ENCODE data around the gene DNM1. TPM values are rescaled to one million over a fixed set of nuclear protein-coding genes. Genes with fewer than 3 reads are reported as not detected.

The DNM1 gene
- total RNA-seq, 1 donor from 2014 or later, result 2.4 TPM

DNA sequence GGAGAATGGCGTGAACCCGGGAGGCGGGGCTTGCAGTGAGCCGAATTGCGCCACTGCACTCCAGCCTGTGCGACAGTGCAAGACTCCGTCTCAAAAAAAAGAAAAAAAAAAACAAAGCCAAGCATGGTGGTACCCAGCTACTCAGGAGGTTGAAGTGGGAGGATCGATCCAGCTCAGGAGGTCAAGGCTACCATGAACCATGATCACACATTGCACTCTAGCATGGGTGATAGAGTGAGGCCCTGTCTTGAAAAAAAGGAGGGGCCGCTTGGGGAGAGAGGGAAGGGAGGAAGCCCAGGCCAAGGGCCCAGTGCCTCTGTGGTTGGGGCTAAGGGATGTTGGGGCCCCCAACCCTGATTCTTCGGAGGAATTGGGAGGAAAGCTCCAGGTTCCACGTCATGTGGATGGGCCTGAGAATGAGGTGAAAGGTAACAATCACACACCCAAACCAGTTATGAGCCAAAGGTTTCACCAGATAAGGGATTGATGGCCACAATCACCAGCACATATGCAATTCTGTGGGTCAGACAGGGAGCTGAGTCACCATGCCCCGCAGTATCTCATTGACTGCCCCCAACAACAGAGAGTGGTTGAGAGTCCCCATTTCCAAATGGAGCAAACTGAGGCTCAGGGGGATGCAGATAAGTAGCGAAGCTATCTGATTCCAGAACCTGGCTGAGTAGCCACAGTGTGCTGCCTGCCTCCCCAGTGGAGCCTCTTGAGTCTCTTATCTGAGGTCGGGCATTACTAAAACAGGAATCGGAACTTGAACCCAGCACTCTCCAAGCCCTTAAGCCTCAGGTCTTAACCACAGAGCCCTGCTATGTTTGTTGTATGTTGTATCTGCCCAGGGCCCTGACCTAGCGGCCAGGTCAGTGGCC is 93.4 kb downstream of the DNM1 start:
- no peaks in the 10 kb centered on the region for H3K9me3 Mint-ChIP-seq
- no peak for DNase-seq (ENCODE audit: low spot score)
- no peak overlapping the region for H3K4me3 Mint-ChIP-seq (ENCODE audit: low read depth)
- no peaks in the 10 kb centered on the region for H3K4me1 Mint-ChIP-seq (ENCODE audit: low read depth)
- intact Hi-C loops (cut with micrococcal nuclease), result loop anchor here (10.0 kb wide), 1 partner anchor 118 kb away; no protein-coding TSS in a partner anchor
- H3K36me3 Mint-ChIP-seq (ENCODE audit: low read depth), result no peaks in the 10 kb centered on the region
- no peak overlapping the region for H3K27ac Mint-ChIP-seq
- H3K27me3 Mint-ChIP-seq (ENCODE audit: low read depth), result no peaks in the 10 kb centered on the region

DNA sequence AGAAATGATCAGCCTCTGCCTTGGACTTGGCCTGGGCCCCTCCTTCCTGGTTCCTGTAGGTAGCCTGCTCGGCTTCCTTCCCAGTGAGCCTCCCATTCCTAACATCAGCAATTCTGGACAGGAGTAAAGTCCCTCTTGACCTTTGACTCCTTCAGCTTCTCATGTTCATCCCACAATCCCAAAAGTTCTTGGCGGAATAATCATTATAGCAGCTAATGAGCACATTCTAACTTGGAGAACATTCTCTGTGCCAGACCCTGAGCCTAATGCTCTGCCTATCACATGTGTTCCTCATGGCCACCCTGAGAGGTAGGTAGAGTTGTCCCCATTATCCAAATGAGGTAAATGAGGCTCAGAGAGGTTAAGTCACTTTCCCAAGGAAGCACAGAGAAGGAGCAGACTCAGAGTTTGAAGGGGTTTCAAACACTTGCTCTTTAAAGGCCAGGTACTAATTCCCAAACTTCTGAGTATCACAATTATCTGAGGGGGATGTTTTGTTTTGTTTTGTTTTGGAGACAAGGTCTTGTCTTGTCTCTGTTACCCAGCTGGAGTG is 94.1 kb downstream of the DNM1 start:
- H3K4me3 Mint-ChIP-seq (ENCODE audit: low read depth), result no peak overlapping the region
- intact Hi-C loops (cut with micrococcal nuclease), result loop anchor here (10.0 kb wide), 1 partner anchor 118 kb away; no protein-coding TSS in a partner anchor
- no peaks in the 10 kb centered on the region for H3K4me1 Mint-ChIP-seq (ENCODE audit: low read depth)
- H3K9me3 Mint-ChIP-seq, result no peaks in the 10 kb centered on the region
- H3K27me3 Mint-ChIP-seq (ENCODE audit: low read depth), result no peaks in the 10 kb centered on the region
- no peak for DNase-seq (ENCODE audit: low spot score)
- no peak overlapping the region for H3K27ac Mint-ChIP-seq
- no peaks in the 10 kb centered on the region for H3K36me3 Mint-ChIP-seq (ENCODE audit: low read depth)

DNA sequence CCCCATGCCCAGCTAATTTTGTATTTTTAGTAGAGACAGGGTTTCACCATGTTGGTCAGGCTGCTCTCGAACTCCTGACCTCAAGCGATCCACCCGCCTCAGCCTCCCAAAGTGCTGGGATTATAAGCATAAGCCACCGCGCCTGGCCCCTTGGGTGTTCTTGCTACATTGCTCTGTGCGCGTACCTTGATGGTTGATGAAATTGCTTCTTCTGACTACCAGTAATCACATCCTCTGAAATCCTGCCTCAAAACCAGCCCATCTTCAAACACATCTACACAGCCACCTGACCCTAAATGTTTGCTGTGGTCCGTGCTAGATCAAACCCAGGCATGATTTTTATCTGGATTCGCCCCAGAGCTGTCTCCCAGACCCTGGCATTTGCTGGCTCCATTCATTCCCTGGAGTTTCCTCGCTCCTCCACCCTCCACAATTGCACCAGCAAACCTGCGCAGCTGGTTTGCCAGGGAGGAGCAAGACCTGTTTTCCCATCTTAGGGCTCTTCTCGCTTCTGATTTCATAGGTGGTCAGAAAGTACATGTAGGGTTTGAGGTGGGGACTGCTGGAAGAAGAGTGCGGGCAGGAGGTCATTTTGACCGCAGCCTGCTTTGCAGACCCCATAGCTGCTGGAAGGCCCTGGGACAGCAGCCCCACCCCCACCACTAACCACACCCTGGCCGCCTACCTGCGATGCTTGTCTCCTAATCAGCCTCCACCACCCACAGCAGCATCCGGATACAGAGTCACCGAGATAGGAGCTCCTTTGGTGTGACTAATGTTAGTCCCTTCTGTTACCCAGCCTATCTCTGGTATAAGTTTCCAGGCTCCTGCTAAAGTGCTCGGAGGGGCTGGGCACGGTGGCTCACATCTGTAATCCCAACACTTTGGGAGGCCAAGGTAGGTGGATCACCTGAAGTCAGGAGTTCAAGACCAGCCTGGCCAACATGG is 95.6 kb downstream of the DNM1 start:
- no peak overlapping the region for H3K4me3 Mint-ChIP-seq (ENCODE audit: low read depth)

DNA sequence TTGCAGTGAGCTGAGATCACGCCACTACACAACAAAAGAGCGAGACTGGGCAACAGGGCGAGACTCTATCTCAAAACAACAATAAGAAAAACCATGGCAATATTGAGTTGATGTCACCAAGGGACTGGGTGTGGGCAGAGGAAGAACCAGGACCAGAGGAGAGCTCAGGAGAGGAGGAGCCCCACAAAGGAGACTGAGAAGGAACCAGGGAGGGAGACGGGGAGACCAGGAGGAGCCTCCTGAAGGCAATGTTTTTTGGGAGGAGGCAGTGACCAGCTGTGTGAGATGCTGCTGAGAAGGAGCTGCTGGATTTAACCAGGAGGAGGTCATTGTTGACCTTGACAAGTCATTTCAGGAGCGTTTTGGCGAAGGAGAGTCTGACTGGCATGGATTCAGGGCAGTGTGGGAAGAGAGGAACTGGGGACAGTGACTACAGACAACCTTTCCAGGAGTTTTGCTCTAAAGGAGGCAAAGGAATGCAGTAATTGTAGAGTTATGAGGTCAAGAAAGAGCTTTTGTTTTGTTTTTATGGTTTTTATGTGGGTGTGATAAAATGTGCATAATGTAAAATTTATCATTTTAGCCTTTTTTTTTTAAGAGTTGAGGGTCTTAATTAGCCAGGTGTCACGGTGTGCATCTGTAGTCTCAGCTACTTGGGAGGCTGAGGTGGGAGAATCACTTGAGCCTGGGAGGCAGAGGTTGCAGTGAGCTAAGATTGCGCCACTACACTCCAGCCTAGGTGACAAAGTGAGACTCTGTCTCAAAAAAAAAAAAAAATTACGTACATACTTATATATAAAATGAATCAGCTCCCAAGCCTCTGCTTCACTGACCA is 101.2 kb downstream of the DNM1 start:
- no peaks in the 10 kb centered on the region for H3K27me3 Mint-ChIP-seq (ENCODE audit: low read depth)
- H3K9me3 Mint-ChIP-seq, result no peaks in the 10 kb centered on the region
- peaks cover 11% of the 10 kb centered on the region for H3K36me3 Mint-ChIP-seq (ENCODE audit: low read depth)
- no peak for DNase-seq (ENCODE audit: low spot score)
- H3K4me3 Mint-ChIP-seq (ENCODE audit: low read depth), result no peak overlapping the region
- H3K4me1 Mint-ChIP-seq (ENCODE audit: low read depth), result no peaks in the 10 kb centered on the region
- intact Hi-C loops (cut with micrococcal nuclease), result no loop called here
- no peak overlapping the region for H3K27ac Mint-ChIP-seq

More for the DNA sequence above, 95.6 kb downstream of the DNM1 start:
- intact Hi-C loops (cut with micrococcal nuclease), result loop anchor here (10.0 kb wide), 1 partner anchor 116 kb away; no protein-coding TSS in a partner anchor
- no peaks in the 10 kb centered on the region for H3K27me3 Mint-ChIP-seq (ENCODE audit: low read depth)
- no peaks in the 10 kb centered on the region for H3K36me3 Mint-ChIP-seq (ENCODE audit: low read depth)
- no peak overlapping the region for H3K27ac Mint-ChIP-seq
- no peaks in the 10 kb centered on the region for H3K9me3 Mint-ChIP-seq
- DNase-seq (ENCODE audit: low spot score), result no peak
- H3K4me1 Mint-ChIP-seq (ENCODE audit: low read depth), result no peaks in the 10 kb centered on the region

Other genes with a start within 250 kb of the DNM1 start
- gene EEIG1, start 222.4 kb upstream of the DNM1 start, total RNA-seq, result 43.8 and 53.3 TPM in 2 replicates
- gene NAIF1, start 136.1 kb upstream of the DNM1 start, total RNA-seq, result 10.2 and 10.5 TPM in 2 replicates
- 11.3 and 11.9 TPM in 2 replicates for gene SLC25A25, start 135.1 kb upstream of the DNM1 start, total RNA-seq
- gene PTGES2, start 75.7 kb upstream of the DNM1 start, total RNA-seq, result 67.8 and 77.6 TPM in 2 replicates
- not detected in 2 replicates for gene LCN2, start 53.9 kb upstream of the DNM1 start, total RNA-seq
- gene BBLN, start 43.1 kb upstream of the DNM1 start, total RNA-seq, result 93.8 and 103 TPM in 2 replicates
- gene CIZ1, start 11.8 kb upstream of the DNM1 start, total RNA-seq, result 150 TPM in 2 replicates
- 44.0 and 47.9 TPM in 2 replicates for gene GOLGA2, start 72.6 kb downstream of the DNM1 start, total RNA-seq
- gene SWI5, start 72.9 kb downstream of the DNM1 start, total RNA-seq, result 13.5 and 13.7 TPM in 2 replicates
- gene TRUB2, start 119.1 kb downstream of the DNM1 start, total RNA-seq, result 33.5 and 36.1 TPM in 2 replicates
- gene COQ4, start 119.5 kb downstream of the DNM1 start, total RNA-seq, result 49.6 and 52.2 TPM in 2 replicates
- gene SLC27A4, start 137.1 kb downstream of the DNM1 start, total RNA-seq, result 30.5 and 32.0 TPM in 2 replicates
- 78.6 and 78.7 TPM in 2 replicates for gene URM1, start 168.0 kb downstream of the DNM1 start, total RNA-seq
- gene CERCAM, start 217.5 kb downstream of the DNM1 start, total RNA-seq, result 8.2 and 9.3 TPM in 2 replicates

All from activated T-helper 2 cell treated with anti-CD3 and anti-CD28 coated beads, Interferon-gamma antibody, Interleukin-2, Interleukin-4, amounts not matched to agents 10 μg/mL and 5 μg/mL and 100 μg/mL, durations not matched to agents 14 hours and 24 hours and 36 hours (primary cell).